CD14-positive monocyte (primary cell): Measurements from ENCODE around the gene COX6B1. TPM values are rescaled to one million over a fixed set of nuclear protein-coding genes. Genes with fewer than 3 reads are reported as not detected.

ENCODE experiments used
- DNase-seq, 3 donors: peaks; one replicate each; pipeline ENCODE4 v3.0.0-alpha.2; 2011 to 2022
- H2AFZ ChIP-seq: 2 replicates; pipeline ENCODE4 v1.6.0; 2012; ENCODE audit warnings: mild to moderate bottlenecking, low read depth, low read length, inconsistent platforms; ENCODE audit not compliant: insufficient read depth, poor library complexity, severe bottlenecking
- H3K27ac ChIP-seq, 2 donors: 1 replicate in 1 of 2; 2 replicates in 1 of 2; pipeline ENCODE4 v1.5.1; 2012 to 2013; ENCODE audit warnings: low read length in 2 of 2, control low read depth in 1 of 2, inconsistent platforms in 1 of 2, low read depth in 1 of 2, mild to moderate bottlenecking in 1 of 2
- H3K27me3 ChIP-seq, 2 donors: one replicate each; pipeline versions ENCODE4 v1.6.0 to v1.6.1; 2011 to 2013; ENCODE audit warnings: low read length in 2 of 2; ENCODE audit not compliant: control insufficient read depth in 2 of 2, insufficient read depth in 2 of 2
- H3K36me3 ChIP-seq, 2 donors: replicated peaks in 1 of 2; 1 replicate in 1 of 2; 2 replicates in 1 of 2; pipeline versions ENCODE4 v1.5.1 to v1.6.1; 2012 to 2013; ENCODE audit warnings: low read length in 2 of 2, control low read depth in 1 of 2, inconsistent platforms in 1 of 2, mild to moderate bottlenecking in 1 of 2; ENCODE audit not compliant: insufficient read depth in 2 of 2, control insufficient read depth in 1 of 2
- H3K4me1 ChIP-seq, 2 donors: 1 replicate in 1 of 2; 2 replicates in 1 of 2; pipeline versions ENCODE4 v1.5.1 to v1.6.1; 2012 to 2013; ENCODE audit warnings: low read length in 2 of 2, control low read depth in 1 of 2, inconsistent platforms in 1 of 2, mild to moderate bottlenecking in 1 of 2, moderate library complexity in 1 of 2; ENCODE audit not compliant: insufficient read depth in 2 of 2, control insufficient read depth in 1 of 2
- H3K4me2 ChIP-seq: replicated peaks from 2 replicates; pipeline ENCODE3; 2012; ENCODE audit warnings: low read length, moderate library complexity, mild to moderate bottlenecking; ENCODE audit not compliant: poor library complexity, severe bottlenecking; ENCODE audit errors: extremely low read depth
- H3K4me3 ChIP-seq, 3 experiments: fragments of 200-600 bp in 1 of 3; sonication (generic) in 1 of 3; replicated peaks in 1 of 3; 1 replicate in 2 of 3; 2 replicates in 1 of 3; pipeline ENCODE4 v1.5.1; 2011 to 2013; ENCODE audit warnings: low read length in 3 of 3, mild to moderate bottlenecking in 3 of 3, control low read depth in 2 of 3, low read depth in 2 of 3, inconsistent platforms in 1 of 3, moderate library complexity in 1 of 3
- H3K79me2 ChIP-seq: 2 replicates; pipeline ENCODE4 v1.6.0; 2012; ENCODE audit warnings: mild to moderate bottlenecking, control low read depth, inconsistent platforms, low read length, moderate library complexity; ENCODE audit not compliant: insufficient read depth
- H3K9ac ChIP-seq: 2 replicates; pipeline ENCODE4 v1.6.0; 2017; ENCODE audit warnings: low read length, mild to moderate bottlenecking; ENCODE audit not compliant: insufficient read depth, poor library complexity, severe bottlenecking
- H3K9me3 ChIP-seq, 2 donors: replicated peaks in 1 of 2; 1 replicate in 1 of 2; 2 replicates in 1 of 2; pipeline versions ENCODE4 v1.5.1 to v1.6.1; 2012 to 2013; ENCODE audit warnings: low read length in 2 of 2, control low read depth in 1 of 2; ENCODE audit not compliant: control insufficient read depth in 1 of 2, insufficient read depth in 1 of 2
- H4K20me1 ChIP-seq: 2 replicates; pipeline ENCODE4 v1.6.0; 2012; ENCODE audit warnings: mild to moderate bottlenecking, low read length, control low read depth, moderate library complexity; ENCODE audit not compliant: insufficient read depth
- H3K27ac Mint-ChIP-seq, 7 donors: one replicate each; pipeline ENCODE4 v1.8.0; 2020; ENCODE audit warnings: mild to moderate bottlenecking in 7 of 7, mixed read lengths in 7 of 7, moderate library complexity in 6 of 7, inconsistent platforms in 2 of 7
- H3K27me3 Mint-ChIP-seq, 3 donors: one replicate each; pipeline ENCODE4 v1.8.0; 2021 to 2022; ENCODE audit warnings: low read depth in 3 of 3, mild to moderate bottlenecking in 3 of 3, mixed read lengths in 3 of 3, moderate library complexity in 3 of 3, inconsistent platforms in 1 of 3
- H3K36me3 Mint-ChIP-seq, 2 donors: one replicate each; pipeline ENCODE4 v1.8.0; 2020; ENCODE audit warnings: mixed read lengths in 2 of 2, inconsistent platforms in 1 of 2, mild to moderate bottlenecking in 1 of 2
- H3K4me1 Mint-ChIP-seq: one replicate; pipeline ENCODE4 v1.8.0; 2020; ENCODE audit warnings: mild to moderate bottlenecking, mixed read lengths
- H3K4me3 Mint-ChIP-seq, 2 donors: one replicate each; pipeline ENCODE4 v1.8.0; 2020; ENCODE audit warnings: mild to moderate bottlenecking in 2 of 2, mixed read lengths in 2 of 2, moderate library complexity in 1 of 2
- H3K9me3 Mint-ChIP-seq, 7 donors: one replicate each; pipeline ENCODE4 v1.8.0; 2020 to 2022; ENCODE audit warnings: mixed read lengths in 7 of 7, mild to moderate bottlenecking in 6 of 7, moderate library complexity in 6 of 7, inconsistent platforms in 2 of 7
- CTCF ChIP-seq: fragments of 200-600 bp; IDR thresholded peaks from one replicate; pipeline ENCODE4 v1.8.0; 2022; ENCODE audit warnings: antibody characterized with exemption, mild to moderate bottlenecking
- WGBS: methylation state at CpG from one replicate; pipeline ENCODE4 v1.1.5; 2013; ENCODE audit warnings: missing lambda C conversion rate; ENCODE audit not compliant: insufficient coverage; 5-methylcytosine and 5-hydroxymethylcytosine counted together
- intact Hi-C, 2 donors: fragments of 100-400 bp; cut with micrococcal nuclease; formaldehyde crosslinking; loops; one replicate each; pipeline versions ENCODE4 v1.15.0 to v1.15.1; 2023
- polyA plus RNA-seq, 3 donors: library from polyadenylated mRNA; depleted of rRNA in 1 of 3; unstranded in 2 of 3; stranded (reverse) in 1 of 3; fragments of 300-500 nt in 2 of 3; fragments of >200 nt in 1 of 3; fragmentation: Illumina TruSeq in 2 of 3; gene quantifications; 1 replicate in 2 of 3; 2 replicates in 1 of 3; pipeline ENCODE4 v1.2.3, GENCODE V29; 2012 to 2021

COX6B1 gene
- polyA plus RNA-seq, 3 donors = 611 to 948 (median 825) TPM

GRCh38 chr19:35692010-35692409 is 43.9 kb downstream of the COX6B1 start:
- 93% methylated on average over 7 of the region's 11 CpGs for WGBS
- H3K27me3 ChIP-seq = no peaks in the 10 kb centered on the region
- H3K4me2 ChIP-seq = no peak overlapping the region
- Mint-ChIP-seq H3K36me3 (no peaks in the 10 kb centered on the region), H3K27ac (no peak overlapping the region), H3K4me1 (no peaks in the 10 kb centered on the region), H3K9me3 (peaks cover 0 to 5% (median 2%) of the 10 kb centered on the region in 7 donors), H3K27me3 (peaks cover 0 to 10% (median 6%) of the 10 kb centered on the region in 3 donors), H3K4me3 (no peak overlapping the region)
- intact Hi-C loops = loop anchor here in 1 of 2 donors (5.0 kb wide), 1 partner anchor 240 kb away; no protein-coding TSS in a partner anchor
- H3K9me3 ChIP-seq = no peaks in the 10 kb centered on the region
- no peak overlapping the region for H3K4me3 ChIP-seq
- H3K36me3 ChIP-seq = no peaks in the 10 kb centered on the region
- H3K9ac ChIP-seq = no peak overlapping the region
- TF ChIP-seq CTCF = no peak
- no peak for DNase-seq
- H3K27ac ChIP-seq = no peak overlapping the region
- no peaks in the 10 kb centered on the region for H4K20me1 ChIP-seq
- no peaks in the 10 kb centered on the region for H3K79me2 ChIP-seq
- no peak overlapping the region for H2AFZ ChIP-seq
- H3K4me1 ChIP-seq = no peaks in the 10 kb centered on the region

- H3K4me2 ChIP-seq = no peak overlapping the region
- H3K27me3 ChIP-seq = no peaks in the 10 kb centered on the region
- no peaks in the 10 kb centered on the region for H3K36me3 Mint-ChIP-seq
- H4K20me1 ChIP-seq = no peaks in the 10 kb centered on the region
- no peaks in the 10 kb centered on the region for H3K9me3 ChIP-seq
- H3K27ac ChIP-seq = no peak overlapping the region
- H3K4me1 Mint-ChIP-seq = no peaks in the 10 kb centered on the region
- H2AFZ ChIP-seq = no peak overlapping the region
- H3K9me3 Mint-ChIP-seq = peaks cover 0 to 5% (median 2%) of the 10 kb centered on the region in 7 donors
- no peaks in the 10 kb centered on the region for H3K36me3 ChIP-seq
- TF ChIP-seq CTCF = no peak
- no peak for DNase-seq
- 35% methylated on average over 2 of the region's 8 CpGs for WGBS
- H3K27ac Mint-ChIP-seq = no peak overlapping the region
- H3K4me3 Mint-ChIP-seq = no peak overlapping the region
- H3K4me3 ChIP-seq = no peak overlapping the region
- intact Hi-C loops = loop anchor here in 1 of 2 donors (5.0 kb wide), 1 partner anchor 239 kb away; no protein-coding TSS in a partner anchor
- H3K9ac ChIP-seq = no peak overlapping the region
- no peaks in the 10 kb centered on the region for H3K79me2 ChIP-seq
- H3K4me1 ChIP-seq = no peaks in the 10 kb centered on the region
- peaks cover 2 to 10% (median 10%) of the 10 kb centered on the region in 3 donors for H3K27me3 Mint-ChIP-seq
Measured at GRCh38 chr19:35693422-35693821, 45.3 kb downstream of the COX6B1 start.
